ENCODE data around the gene ZNF638. TPM values are rescaled to one million over a fixed set of nuclear protein-coding genes. Genes with fewer than 3 reads are reported as not detected.

The ZNF638 gene
- total and polyA plus RNA-seq, 2 of the 8 experiments (the other 6 are each of a cell fraction or from before 2014, with no cell fraction given): 45.3 to 143 TPM

- no peak overlapping the region for H3K4ac ChIP-seq (replicated peaks; ENCODE audit: insufficient read length, low read depth, low read length)
- POLR2A ChIA-PET (ENCODE audit: partially characterized antibody): interaction anchor here (0.8 to 5.3 kb wide), 5 partner anchors 10 to 125 kb away, joined by 3 to 51 read pairs (median 5); partner anchors contain the start of gene ZNF638
- peak in 1 of 2 experiments; percentile 45 for DNase-seq (ENCODE audit: low read depth in 1 of 2, low spot score in 2 of 2)
- TF ChIP-seq SP4 (IDR thresholded peaks at IDR 0.05; ENCODE audit: low read length) (no peak), JUND (IDR thresholded peaks at IDR 0.05; ENCODE audit: low read length) (no peak)
These were observed 125.0 kb downstream of the ZNF638 start for GRCh38 chr2:71456617-71457016.

More at GRCh38 chr2:71456617-71457016, 125.0 kb downstream of the ZNF638 start:
- CTCF ChIA-PET (ENCODE audit: partially characterized antibody): interaction anchor here (1.2 to 21.6 kb wide), 5 partner anchors 10 to 52 kb away, joined by 4 to 211 read pairs (median 10); no protein-coding TSS in a partner anchor
- 0 out of 2 replicates have a peak overlapping the region, but pooled peaks have one; percentile 5 for H4K8ac ChIP-seq (ENCODE audit: extremely low read depth, insufficient read depth, low read length)
- no peak overlapping the region for H2BK20ac ChIP-seq (ENCODE audit: low read length)
- no peak overlapping the region for H2AK5ac ChIP-seq (ENCODE audit: low read depth, low read length)
- H3K9me3 ChIP-seq (ENCODE audit: insufficient read depth in 2 of 2, low read depth in 1 of 2, low read length in 1 of 2): no peaks in the 10 kb centered on the region
- peak overlapping the region in 1 of 4 experiments; percentile 23; a peak in 1 of 8 replicates for H3K4me3 ChIP-seq (ENCODE audit: extremely low read depth in 1 of 4, insufficient read depth in 2 of 4, low read depth in 3 of 4, low read length in 4 of 4)
- no peak overlapping the region for H3K56ac ChIP-seq (replicated peaks; ENCODE audit: insufficient read length, low read depth, low read length)
- H3K4me1 ChIP-seq (replicated peaks in 1 of 4; ENCODE audit: control insufficient read depth in 3 of 4, insufficient read depth in 4 of 4, low read length in 3 of 4): peaks cover 24 to 41% (median 30%) of the 10 kb centered on the region in 4 experiments
- no peak overlapping the region; the same call in 1 of the 2 replicates for H2BK5ac ChIP-seq (ENCODE audit: low read depth, low read length)
- no peaks in the 10 kb centered on the region; the same call in 1 of the 2 replicates for H3K79me1 ChIP-seq (ENCODE audit: low read depth, low read length)
- H3K79me2 ChIP-seq (ENCODE audit: control insufficient read depth in 1 of 2, insufficient read depth in 2 of 2, low read length in 2 of 2): no peaks in the 10 kb centered on the region
- H3K23me2 ChIP-seq (ENCODE audit: low read depth, low read length): peaks cover 6% of the 10 kb centered on the region; the same call in 1 of the 2 replicates
- H4K5ac ChIP-seq (ENCODE audit: insufficient read length, low read depth, low read length): peak overlapping the region; percentile 12
- H2BK12ac ChIP-seq (ENCODE audit: low read depth, low read length): peak overlapping the region; percentile 13; the same call in 1 of the 2 replicates
- no peak overlapping the region for H2BK15ac ChIP-seq (ENCODE audit: low read length)
- FAIRE-seq: no peak
- H3K27me3 ChIP-seq (replicated peaks in 1 of 4; ENCODE audit: control insufficient read depth in 3 of 4, extremely low read depth in 1 of 4, insufficient read depth in 3 of 4, low read length in 3 of 4): peaks cover 0 to 46% (median 34%) of the 10 kb centered on the region in 4 experiments; a peak in 6 of 7 replicates
- H3K23ac ChIP-seq (ENCODE audit: insufficient read length): no peak overlapping the region
- no peak overlapping the region for H2AFZ ChIP-seq (ENCODE audit: low read length)
- peak overlapping the region in 1 of 4 experiments; percentile 17; a peak in 2 of 7 replicates for H3K9ac ChIP-seq (replicated peaks in 1 of 4; ENCODE audit: extremely low read depth in 1 of 4, low read depth in 3 of 4, low read length in 3 of 4)
- H3K18ac ChIP-seq (ENCODE audit: extremely low read depth, low read length): peak overlapping the region; percentile 44; the same call in 1 of the 2 replicates
- H3K14ac ChIP-seq (ENCODE audit: insufficient read length): no peak overlapping the region
- H2BK120ac ChIP-seq (replicated peaks; ENCODE audit: low read depth, low read length): peak overlapping the region; percentile 8
- H3K4me2 ChIP-seq (ENCODE audit: insufficient read depth in 1 of 2, low read depth in 2 of 2, low read length in 2 of 2): peak overlapping the region; percentile 59 to 80
- H4K20me1 ChIP-seq (replicated peaks in 1 of 2; ENCODE audit: control insufficient read depth in 1 of 2, insufficient read depth in 2 of 2, low read length in 2 of 2): peaks cover 0 to 4% of the 10 kb centered on the region in 2 experiments
- H4K91ac ChIP-seq (replicated peaks; ENCODE audit: insufficient read length, low read length): peak overlapping the region; percentile 58
- WGBS, 2 experiments (ENCODE audit: extremely low coverage in 1 of 2, insufficient coverage in 1 of 2, insufficient read length in 1 of 2, insufficient replicate concordance in 2 of 2, low coverage in 1 of 2, low lambda C conversion rate in 2 of 2, missing lambda C conversion rate in 1 of 2): 83% methylated on average over 1 of the region's 1 CpG; no CpG with 5 or more reads in 1 of the 2 experiments
- H3K27ac ChIP-seq (ENCODE audit: low read depth, low read length): no peak overlapping the region
- no peaks in the 10 kb centered on the region for H3K36me3 ChIP-seq (ENCODE audit: control insufficient read depth in 2 of 4, insufficient read depth in 4 of 4, low read length in 3 of 4)

All from H1 (cell line).